Measurements from ENCODE around the gene HTR3E.
"Not testable (repeated sequence)": the region's sequence is repeated elsewhere in the genome, so short reads cannot be mapped to it uniquely, and the experiment has no call there.

The HTR3E gene

GRCh38 chr3:184096811-184097383 lies at the start of gene HTR3E:
HTR3E (plus strand) TSS chr3:184097064; CDS start chr3:184097530, 466 bp downstream.
- no peak for DNase-seq

GRCh38 chr3:184050217-184050847 lies 46.5 kb upstream of the HTR3E start:
- no peak for DNase-seq

- no peak for DNase-seq
These were observed 44.1 kb upstream of the HTR3E start, which contains the start of gene HTR3C for GRCh38 chr3:184052767-184053166. HTR3C (plus strand) TSS chr3:184053047; CDS start chr3:184053081, 34 bp downstream.

- no peak for DNase-seq
These were observed 38.8 kb upstream of the HTR3E start for GRCh38 chr3:184058029-184058428.

GRCh38 chr3:184059424-184059823 lies 37.4 kb upstream of the HTR3E start:
- DNase-seq: no peak

GRCh38 chr3:184062637-184063036 lies 34.2 kb upstream of the HTR3E start:
- DNase-seq: no peak

- no peak for DNase-seq
These were observed 30.7 kb upstream of the HTR3E start for GRCh38 chr3:184066211-184066610.

- no peak for DNase-seq
These were observed 29.2 kb upstream of the HTR3E start for GRCh38 chr3:184067573-184068055.

- no peak for DNase-seq
These were observed 28.5 kb upstream of the HTR3E start for GRCh38 chr3:184068344-184068743.

- DNase-seq: not testable (repeated sequence)
These were observed 25.7 kb upstream of the HTR3E start for GRCh38 chr3:184071142-184071541.

- no peak for DNase-seq
These were observed 23.2 kb upstream of the HTR3E start for GRCh38 chr3:184073621-184074020.

GRCh38 chr3:184075901-184076300 lies 21.0 kb upstream of the HTR3E start:
- no peak for DNase-seq

- no peak for DNase-seq
These were observed 19.0 kb upstream of the HTR3E start for GRCh38 chr3:184077881-184078280.

- DNase-seq: no peak
These were observed 18.0 kb upstream of the HTR3E start for GRCh38 chr3:184078851-184079250.

- DNase-seq: no peak
These were observed 15.6 kb upstream of the HTR3E start for GRCh38 chr3:184081116-184081830.

- DNase-seq: no peak
These were observed 14.8 kb upstream of the HTR3E start for GRCh38 chr3:184082034-184082433.

GRCh38 chr3:184082465-184082864 lies 14.4 kb upstream of the HTR3E start:
- DNase-seq: no peak

GRCh38 chr3:184085389-184085852 lies 11.4 kb upstream of the HTR3E start:
- DNase-seq: no peak

GRCh38 chr3:184092199-184092598 lies 4.7 kb upstream of the HTR3E start:
- DNase-seq: no peak

- no peak for DNase-seq
These were observed 692 bp downstream of the HTR3E start for GRCh38 chr3:184097556-184097955.

- no peak for DNase-seq
These were observed 3.2 kb downstream of the HTR3E start for GRCh38 chr3:184099806-184100686.

GRCh38 chr3:184110316-184110725 lies 13.5 kb downstream of the HTR3E start:
- no peak for DNase-seq

GRCh38 chr3:184116017-184116416 lies 19.2 kb downstream of the HTR3E start:
- no peak for DNase-seq
